Germinal center (tissue), 1 donor: ENCODE measurements around the gene STPG4.
"Not testable (repeated sequence)": the region's sequence is repeated elsewhere in the genome, so short reads cannot be mapped to it uniquely, and the experiment has no call there.

Experiments
- DNase-seq: peaks from one replicate; pipeline ENCODE4 v3.0.0; 2012; ENCODE audit warnings: mixed read lengths, low spot score

The STPG4 gene

DNA sequence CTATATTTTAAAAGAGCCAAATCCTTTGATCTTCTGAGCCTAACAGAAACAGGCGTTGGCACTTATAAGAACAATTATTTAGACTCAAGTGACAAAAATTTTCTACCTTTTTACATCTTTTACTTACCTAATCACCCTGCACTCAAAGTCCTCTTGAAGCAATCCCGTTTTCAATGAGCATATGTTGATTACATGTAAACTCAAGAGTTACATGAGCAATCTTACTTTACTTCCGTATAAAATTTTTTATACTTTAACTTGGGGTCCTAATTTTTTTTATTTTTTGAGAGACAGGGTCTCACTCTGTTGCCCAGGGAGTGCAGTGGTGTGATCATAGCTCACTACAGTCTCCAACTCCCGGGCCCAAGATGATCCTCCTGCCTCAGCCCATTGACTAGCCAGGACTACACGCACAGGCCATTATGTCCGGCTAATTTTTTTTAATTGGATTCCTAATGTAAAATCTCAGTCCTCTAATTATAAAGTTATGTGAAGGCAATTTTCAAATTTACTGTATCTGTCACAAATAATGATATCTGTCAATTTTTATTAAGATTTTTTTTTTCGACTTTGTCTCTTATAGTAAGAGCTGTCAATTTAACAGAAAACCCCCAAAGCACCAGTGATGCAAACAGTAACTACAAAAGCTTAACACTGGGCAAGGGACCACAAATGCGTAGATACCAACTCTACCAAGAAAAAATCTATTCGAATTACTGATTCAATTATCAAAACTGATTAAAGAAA is 19.1 kb upstream of the STPG4 start:
- DNase-seq, result no peak

GRCh38 chr2:47172922-47173695 is 18.0 kb upstream of the STPG4 start:
- no peak for DNase-seq

GRCh38 chr2:47172156-47172921 is 17.2 kb upstream of the STPG4 start:
- DNase-seq, result no peak

GRCh38 chr2:47169784-47170183 is 14.7 kb upstream of the STPG4 start:
- DNase-seq, result no peak

GRCh38 chr2:47168895-47169294 is 13.8 kb upstream of the STPG4 start:
- DNase-seq, result not testable (repeated sequence)

- no peak for DNase-seq
These were observed 12.0 kb upstream of the STPG4 start for GRCh38 chr2:47167149-47167548.

DNA sequence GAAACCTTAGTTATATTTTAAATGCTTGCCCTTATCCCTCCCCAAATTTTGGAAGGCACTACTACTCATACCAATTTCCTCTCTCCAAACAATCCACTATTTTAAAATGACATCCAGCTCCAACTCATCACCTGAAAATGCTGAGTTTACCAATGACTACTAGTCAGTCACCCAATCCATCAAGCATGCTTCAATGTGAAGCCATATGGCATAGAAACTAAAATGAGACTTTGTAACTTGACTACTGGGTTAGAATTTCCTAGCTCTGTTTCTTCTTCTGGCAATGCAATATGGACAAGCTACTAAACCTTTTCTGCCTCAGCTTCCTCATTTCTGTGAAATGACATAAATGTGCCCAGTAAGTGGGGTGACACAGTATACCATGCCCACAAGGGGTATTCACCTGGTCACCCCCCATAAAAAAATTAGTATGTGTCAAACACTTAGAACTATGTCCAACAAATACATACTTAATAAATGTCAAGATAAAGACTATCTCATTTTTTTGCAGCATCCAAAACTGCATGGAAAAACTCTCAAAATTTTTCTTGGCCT is 10.0 kb upstream of the STPG4 start:
- DNase-seq, result no peak

- no peak for DNase-seq
These were observed 7.7 kb upstream of the STPG4 start for GRCh38 chr2:47162780-47163179.

- no peak for DNase-seq
These were observed 6.4 kb upstream of the STPG4 start for GRCh38 chr2:47161475-47161874.

- DNase-seq, result no peak
These were observed 5.6 kb upstream of the STPG4 start for GRCh38 chr2:47160660-47161059.

- DNase-seq, result no peak
These were observed 5.1 kb upstream of the STPG4 start for GRCh38 chr2:47160211-47160610.

GRCh38 chr2:47159627-47160026 is 4.5 kb upstream of the STPG4 start:
- DNase-seq, result no peak

DNA sequence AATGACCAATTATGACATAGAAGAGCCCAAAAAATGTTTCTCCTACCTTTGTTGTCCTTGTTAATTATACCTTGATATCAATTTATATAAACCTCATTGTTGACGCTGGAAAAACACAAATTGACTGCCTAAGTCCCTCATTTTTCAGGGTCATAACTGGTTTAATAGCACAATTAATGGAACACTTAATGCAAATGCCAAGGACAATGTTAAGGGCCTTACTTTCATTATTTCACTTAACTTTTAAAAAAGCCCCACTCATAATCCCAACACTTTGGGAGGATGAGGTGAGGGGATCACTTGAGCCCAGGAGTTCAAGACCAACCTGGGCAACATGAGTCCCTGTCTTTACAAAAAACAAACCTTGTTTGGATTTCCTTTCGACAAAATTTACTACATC is 3.5 kb upstream of the STPG4 start:
- DNase-seq, result no peak

DNA sequence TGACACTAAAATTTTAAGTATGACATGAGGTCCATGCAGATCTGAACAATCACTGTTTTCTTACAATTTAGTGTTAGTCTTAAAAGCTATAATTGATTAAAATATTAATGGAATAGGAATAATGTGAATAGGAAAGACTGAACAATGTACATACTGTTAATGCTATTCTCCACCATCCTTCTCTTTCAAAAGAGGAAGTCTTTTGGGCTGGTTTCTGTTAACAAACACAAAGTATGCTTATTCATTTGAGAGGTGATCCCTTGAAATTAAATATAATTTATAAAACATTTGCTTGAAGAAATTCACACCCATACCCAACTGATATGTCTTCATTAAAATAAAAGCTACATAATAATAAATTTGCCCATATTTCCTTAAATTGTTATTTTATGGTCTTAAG is 2.3 kb downstream of the STPG4 start:
- DNase-seq, result no peak

- no peak for DNase-seq
These were observed 4.9 kb downstream of the STPG4 start for GRCh38 chr2:47150175-47150574.

GRCh38 chr2:47147021-47147420 is 8.1 kb downstream of the STPG4 start:
- no peak for DNase-seq

- no peak for DNase-seq
These were observed 9.6 kb downstream of the STPG4 start for GRCh38 chr2:47145466-47145865.

DNA sequence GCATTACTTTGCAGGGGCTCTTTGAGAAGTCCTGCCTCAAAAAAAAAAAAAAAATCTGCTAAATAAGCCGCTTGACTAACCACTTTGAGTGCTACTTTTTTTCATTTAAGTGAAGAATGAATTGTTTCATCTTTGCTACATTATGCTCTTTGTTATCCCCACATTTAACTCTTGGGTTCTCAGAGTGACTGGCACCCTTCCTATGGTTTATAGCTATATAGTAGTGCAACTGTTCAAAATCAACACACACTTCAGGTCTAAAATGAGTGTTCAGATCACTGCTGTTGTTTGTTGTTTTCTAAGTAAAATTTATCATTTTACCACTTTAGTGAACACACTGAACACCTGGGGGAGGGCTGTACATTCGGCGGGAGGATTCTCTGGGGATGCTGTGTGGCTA is 13.6 kb downstream of the STPG4 start:
- no peak for DNase-seq

- no peak for DNase-seq
These were observed 20.6 kb downstream of the STPG4 start for GRCh38 chr2:47134386-47135090.

GRCh38 chr2:47133046-47133445 is 22.1 kb downstream of the STPG4 start:
- no peak for DNase-seq

GRCh38 chr2:47129191-47129706 is 25.9 kb downstream of the STPG4 start:
- DNase-seq, result no peak

DNA sequence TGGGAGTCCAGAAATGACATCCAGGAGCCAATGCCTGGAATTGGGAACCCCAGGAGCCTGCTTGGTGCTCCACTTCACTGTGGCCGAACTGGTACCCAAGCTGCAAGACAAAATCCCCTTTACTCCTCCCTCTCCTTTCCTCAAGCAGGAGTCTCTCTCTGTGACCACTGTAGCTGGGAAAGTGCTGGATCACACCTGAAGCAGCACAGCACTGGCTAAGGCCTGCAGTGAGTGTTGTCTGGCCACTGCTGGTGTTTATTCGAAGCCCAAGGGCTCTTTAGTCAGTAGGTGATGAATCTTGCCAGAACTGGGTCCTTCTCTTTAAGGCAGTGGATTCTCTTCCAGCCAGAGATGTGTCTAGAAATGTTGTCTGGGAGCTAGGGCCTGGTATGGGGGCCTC is 26.4 kb downstream of the STPG4 start:
- no peak for DNase-seq
